IPS-11a (cell line): ENCODE measurements around the gene CXCL16.

Source experiments
- H3K4me3 ChIP-seq: one replicate; pipeline ENCODE4 v1.5.1; 2013; ENCODE audit warnings: low read depth, low read length, control low read depth

CXCL16 gene

GRCh38 chr17:4739122-4740024 lies at the start of gene CXCL16, which contains the start of gene ZMYND15:
CXCL16 (minus strand) TSS chr17:4739928; CDS start chr17:4739339, 589 bp downstream.
ZMYND15 (plus strand) TSS chr17:4739833; CDS start chr17:4740549, 716 bp downstream.
- peak within 1 kb of the TSS; percentile 53 for H3K4me3 ChIP-seq

DNA sequence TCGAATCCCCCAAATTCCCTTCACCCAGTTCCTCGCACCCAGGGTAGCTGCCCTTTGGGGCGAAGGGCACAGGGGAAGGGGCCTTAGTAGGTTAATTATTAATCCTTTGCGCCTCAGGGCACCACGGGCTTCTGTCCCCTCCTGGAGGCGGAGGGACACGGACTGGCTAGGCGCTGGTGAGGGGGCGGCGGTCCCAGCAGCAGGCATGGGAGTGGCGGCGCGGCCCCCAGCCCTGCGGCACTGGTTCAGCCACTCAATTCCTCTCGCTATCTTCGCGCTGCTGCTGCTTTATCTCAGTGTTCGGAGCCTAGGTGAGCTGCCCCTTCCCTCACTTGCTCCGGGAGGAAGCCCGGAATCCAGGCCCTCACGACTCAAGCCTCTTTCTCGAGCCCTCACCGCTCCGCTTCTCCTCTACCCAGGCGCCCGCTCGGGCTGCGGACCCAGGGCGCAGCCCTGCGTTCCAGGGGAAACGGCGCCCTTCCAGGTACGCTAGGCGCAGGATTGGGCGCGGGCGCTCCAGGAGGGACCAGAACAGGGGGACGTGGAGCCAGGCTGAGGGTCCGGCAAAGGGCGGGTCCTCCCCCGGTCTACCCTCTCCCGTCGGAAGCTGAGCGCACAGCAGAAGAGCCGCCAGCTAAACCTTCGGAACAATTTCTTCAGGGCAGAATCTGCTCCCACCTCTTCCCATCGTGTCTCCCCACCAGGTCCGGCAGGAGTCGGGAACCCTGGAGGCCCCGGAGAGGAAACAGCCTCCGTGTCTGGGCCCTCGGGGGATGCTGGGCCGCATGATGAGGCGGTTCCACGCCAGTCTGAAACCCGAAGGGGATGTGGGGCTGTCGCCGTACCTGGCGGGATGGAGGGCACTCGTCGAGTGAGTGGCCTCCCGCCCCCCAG lies 49.3 kb upstream of the CXCL16 start, which contains the start of gene GLTPD2:
Gene GLTPD2, plus strand, starts transcription at position 158 of the 894 bp plus-strand sequence. Its CDS starts 48 bp downstream, at position 206.
- peak within 1 kb of the TSS; percentile 69 for H3K4me3 ChIP-seq

DNA sequence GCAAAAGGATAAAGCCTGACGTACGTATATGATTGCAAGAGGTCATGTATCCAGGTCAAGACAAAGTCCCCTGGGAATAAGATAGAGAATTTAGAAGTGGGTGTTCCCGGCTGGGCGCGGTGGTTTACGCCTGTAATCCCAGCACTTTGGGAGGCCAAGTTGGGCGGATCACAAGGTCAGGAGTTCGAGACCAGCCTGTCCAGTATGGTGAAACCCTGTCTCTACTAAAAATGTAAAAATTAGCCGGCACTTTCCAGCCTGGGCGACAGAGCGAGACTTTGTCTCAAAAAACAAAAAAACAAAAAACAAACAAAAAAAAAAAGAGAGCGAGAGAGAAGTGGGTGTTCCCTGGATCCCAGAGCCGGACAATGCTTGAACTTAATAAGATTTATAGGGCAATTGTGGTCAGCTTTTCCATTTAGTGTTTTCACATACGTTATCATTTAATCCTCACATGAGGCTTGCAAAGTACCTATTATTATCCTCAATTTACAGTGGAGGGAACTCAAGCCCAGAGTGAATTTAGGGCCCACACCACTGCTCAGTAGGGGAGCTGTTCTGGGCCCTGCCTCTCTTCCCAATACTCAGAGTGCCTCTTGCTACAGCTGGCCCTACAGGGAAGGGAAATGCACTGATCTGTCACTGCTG lies 48.6 kb upstream of the CXCL16 start:
- H3K4me3 ChIP-seq, result no peak overlapping the region

DNA sequence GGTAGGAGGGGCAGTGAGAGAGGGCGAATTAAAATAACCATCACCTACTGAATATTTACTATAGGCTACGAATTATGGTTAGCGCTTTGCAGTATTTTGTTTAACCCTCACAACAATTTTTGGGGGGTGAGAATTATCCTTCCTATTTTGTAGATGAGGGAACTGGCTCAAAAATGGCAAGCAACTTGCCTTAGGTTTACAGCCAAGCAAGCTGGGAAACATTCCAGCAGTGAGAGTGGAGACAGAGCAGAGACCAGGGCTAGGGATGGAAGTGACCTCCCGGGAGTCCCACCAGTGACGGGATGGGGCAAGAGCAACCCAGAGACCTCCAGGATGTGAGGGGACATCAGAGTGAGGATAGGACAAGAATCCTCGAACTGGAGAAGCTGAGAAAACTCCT lies 46.8 kb upstream of the CXCL16 start:
- H3K4me3 ChIP-seq, result no peak overlapping the region

DNA sequence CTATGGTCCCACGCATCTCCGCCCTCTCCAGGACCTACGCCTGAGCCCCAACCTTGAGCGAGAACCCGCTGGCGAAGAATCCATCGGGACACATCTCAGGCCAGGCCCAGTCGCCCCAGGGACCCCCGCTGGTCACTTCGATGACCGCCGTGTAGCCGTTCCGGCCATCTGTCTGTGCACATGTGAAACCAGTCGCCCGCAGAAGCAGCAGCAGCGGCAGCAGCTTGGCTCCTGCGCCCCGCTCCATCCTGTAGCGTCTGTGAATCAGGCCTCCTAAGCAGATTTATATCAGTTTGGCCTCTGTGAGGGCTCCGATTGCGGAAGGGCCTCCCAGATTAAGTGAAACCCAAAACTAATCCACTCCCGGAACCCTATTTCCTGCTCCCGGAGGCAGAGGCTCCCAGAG lies 46.4 kb upstream of the CXCL16 start, which contains the start of gene VMO1:
Gene VMO1, minus strand, starts transcription at position 259 of the 406 bp plus-strand sequence. Its CDS starts 12 bp downstream, at position 247.
- H3K4me3 ChIP-seq, result no peak within 1 kb of the TSS

DNA sequence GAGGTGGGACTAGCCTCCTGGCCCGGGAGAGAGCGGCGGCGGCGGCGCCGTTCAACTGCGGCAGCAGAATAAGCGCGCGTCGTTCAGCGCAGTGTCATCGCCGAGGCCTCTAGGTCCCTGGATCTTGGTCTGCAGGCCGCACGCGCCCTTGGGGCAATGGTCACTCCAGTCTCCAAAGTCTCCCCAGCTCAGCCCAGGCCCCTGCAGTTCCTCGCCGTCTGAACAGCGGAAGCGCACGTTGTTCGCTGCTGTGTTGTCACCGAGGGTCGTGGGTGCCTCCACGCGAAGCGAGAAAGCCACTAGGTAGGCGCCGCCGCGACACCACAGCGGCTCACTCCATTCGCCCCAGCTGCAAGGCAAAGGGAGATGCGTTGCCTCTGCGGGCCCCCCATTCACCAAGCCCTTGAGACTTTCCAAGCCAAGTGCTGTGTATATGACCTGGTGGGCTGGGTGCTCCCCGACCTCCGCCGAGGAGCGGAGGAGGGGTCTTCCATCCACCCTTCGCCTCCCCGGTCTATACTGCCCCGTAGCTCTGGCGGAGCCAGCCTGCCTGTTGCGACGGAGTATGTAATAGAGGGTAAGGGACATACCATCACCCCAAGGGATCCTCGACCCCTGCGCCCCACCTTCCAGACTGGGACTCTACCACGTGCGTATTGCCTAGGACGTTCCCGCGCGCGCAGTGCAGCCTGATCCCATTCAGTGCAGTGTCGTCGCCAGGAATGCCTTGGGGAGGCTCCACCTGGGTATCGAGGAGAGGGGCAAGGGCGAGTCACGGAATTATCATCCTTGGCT lies 45.8 kb upstream of the CXCL16 start:
- no peak overlapping the region for H3K4me3 ChIP-seq

DNA sequence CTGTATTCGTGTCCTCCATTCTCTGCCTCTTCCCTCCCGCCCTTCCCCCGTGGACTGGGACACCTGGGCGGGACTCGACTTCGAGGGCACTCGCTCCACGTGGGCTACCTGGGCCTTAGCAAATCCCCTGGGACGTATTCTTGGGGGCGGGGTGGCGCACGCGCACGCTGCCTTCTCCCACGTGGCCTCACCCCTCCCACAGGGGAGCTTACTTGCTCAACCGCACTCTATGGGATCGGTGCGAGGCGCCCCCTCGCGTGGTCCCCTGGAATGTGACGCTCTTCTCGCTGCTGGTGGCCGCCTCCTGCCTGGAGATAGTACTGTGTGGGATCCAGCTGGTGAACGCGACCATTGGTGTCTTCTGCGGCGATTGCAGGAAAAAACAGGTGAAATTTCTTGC lies 42.9 kb upstream of the CXCL16 start:
- H3K4me3 ChIP-seq, result no peak overlapping the region

- no peak overlapping the region for H3K4me3 ChIP-seq
Observed at GRCh38 chr17:4780325-4780955, 40.7 kb upstream of the CXCL16 start.

DNA sequence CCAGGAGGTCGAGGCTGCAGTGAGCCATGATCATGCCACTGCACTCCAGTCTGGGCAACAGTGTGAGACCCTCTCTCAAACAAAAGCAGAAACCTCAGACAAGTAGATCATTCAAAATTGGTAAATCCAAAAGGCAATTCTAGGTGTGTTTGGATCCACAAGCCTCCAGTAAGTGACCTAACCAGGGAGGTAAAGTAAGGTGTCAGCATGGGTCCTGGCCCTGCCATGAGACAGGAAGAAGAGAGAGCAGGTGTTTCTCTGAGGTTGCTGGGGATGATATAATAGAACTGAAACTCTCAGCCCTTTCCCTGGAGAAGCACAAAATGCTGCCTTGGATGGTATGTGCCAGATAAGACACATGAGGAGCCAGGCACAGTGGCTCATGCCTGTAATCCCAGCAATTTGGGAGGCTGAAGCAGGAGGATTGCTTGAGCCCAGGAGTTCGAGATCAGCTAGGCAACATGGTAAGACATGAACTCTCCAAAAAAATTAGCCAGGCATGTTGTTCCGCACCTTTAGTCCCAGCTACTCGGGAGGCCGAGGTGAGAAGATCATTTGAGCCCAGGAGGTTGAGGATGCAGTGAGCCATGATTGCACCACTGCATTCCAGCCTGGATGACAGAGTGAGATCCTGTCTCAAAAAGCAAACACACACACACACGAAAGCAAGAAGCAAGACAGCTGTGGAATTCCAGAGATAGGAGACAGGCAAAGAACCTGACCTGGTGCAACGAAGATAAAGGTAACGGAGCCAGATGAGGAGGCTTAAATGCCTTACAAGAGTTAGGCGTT lies 38.4 kb upstream of the CXCL16 start:
- no peak overlapping the region for H3K4me3 ChIP-seq

DNA sequence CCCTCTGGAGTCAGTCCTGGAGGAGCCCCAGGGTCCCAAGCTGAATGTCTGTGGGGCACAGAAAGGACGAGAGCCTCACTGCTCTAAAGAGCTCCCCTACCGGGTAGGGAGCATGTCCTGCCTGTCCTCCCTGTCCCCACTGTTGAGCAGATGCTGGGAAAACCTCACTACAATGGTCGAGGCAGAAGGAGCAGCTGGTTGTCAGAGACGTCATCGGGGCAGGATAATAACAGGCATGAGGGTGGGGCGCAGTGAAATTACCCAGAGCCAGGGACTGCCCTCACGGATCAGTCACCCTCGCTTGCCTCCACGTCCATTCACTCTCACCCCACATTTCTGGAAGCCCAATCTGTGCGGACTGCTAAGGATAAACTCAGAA lies 32.5 kb upstream of the CXCL16 start:
- no peak overlapping the region for H3K4me3 ChIP-seq

DNA sequence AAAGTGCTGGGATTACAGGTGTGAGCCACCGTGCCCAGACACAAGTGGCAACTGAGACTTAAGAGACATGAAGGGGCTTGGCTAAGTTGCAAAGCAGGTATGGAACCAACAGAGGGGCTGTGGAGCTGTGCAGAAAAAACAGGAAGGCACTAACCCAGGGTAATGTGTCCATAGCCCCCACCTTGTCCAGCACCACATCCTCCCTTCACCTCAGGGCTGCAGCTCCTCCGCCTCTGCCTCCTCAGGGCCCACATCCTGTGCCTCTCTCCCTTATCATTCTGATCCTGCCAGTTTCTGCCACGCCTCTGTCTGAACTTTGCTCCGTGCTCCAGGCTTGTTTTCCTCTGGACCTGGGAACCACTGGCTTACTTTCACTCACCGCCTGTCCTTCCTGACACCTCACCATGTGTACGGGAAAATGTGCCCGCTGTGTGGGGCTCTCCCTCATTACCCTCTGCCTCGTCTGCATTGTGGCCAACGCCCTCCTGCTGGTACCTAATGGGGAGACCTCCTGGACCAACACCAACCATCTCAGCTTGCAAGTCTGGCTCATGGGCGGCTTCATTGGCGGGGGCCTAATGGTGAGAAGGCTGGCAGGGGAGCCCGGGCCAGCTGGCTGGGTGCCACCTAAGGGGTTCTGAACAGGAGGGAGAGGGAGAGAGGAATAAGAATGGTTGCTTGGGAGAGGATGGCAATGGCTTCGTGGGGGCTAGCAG lies 31.9 kb upstream of the CXCL16 start, which contains the start of gene TM4SF5:
Gene TM4SF5, plus strand, starts transcription at position 368 of the 716 bp plus-strand sequence. Its CDS starts 37 bp downstream, at position 405.
- no peak within 1 kb of the TSS for H3K4me3 ChIP-seq

DNA sequence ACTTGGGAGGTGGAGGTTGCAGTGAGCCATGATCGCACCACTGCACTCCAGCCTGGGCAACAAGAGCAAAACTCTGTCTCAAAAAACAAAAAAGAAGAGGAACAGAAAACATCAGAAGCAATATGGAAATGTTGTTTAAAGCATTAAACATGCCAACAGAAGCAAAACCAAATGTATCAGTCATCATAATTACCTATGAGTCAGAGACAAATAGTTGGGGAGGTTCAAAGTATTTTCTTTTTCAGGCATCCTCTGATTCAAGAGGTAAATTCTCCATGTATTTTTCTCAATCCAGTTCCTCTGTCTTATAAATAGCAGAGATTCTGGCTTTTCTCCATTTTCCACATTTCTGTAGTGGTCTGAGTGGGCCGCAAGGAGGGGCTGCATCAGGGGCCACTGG lies 29.9 kb upstream of the CXCL16 start:
- no peak overlapping the region for H3K4me3 ChIP-seq

GRCh38 chr17:4768298-4768697 lies 28.6 kb upstream of the CXCL16 start:
- H3K4me3 ChIP-seq, result no peak overlapping the region

- H3K4me3 ChIP-seq, result no peak overlapping the region
Observed at GRCh38 chr17:4766723-4767122, 27.0 kb upstream of the CXCL16 start.

DNA sequence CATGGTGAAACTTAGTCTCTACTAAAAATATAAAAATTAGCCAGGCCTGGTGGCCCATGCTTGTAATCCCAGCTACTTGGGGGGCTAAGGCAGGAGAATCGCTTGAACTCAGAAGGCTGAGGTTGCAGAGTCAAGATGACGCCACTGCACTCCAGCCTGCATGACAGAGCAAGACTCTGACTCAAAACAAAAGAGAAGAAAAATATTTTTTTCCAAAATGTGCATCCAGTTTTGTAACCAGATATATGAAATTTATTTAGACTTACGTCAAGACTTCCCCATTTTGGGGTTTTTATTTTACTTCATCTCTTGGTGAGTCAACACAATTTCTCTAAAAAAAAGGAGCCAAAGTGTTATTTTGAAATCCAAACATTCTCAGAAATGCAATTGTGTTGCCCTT lies 26.5 kb upstream of the CXCL16 start:
- no peak overlapping the region for H3K4me3 ChIP-seq

GRCh38 chr17:4764595-4764994 lies 24.9 kb upstream of the CXCL16 start:
- no peak overlapping the region for H3K4me3 ChIP-seq

GRCh38 chr17:4759776-4760236 lies 20.1 kb upstream of the CXCL16 start:
- no peak overlapping the region for H3K4me3 ChIP-seq

- no peak overlapping the region for H3K4me3 ChIP-seq
Observed at GRCh38 chr17:4753392-4753791, 13.7 kb upstream of the CXCL16 start.
